Measurements from ENCODE around the gene PUS10.
"Not testable (repeated sequence)": the region's sequence is repeated elsewhere in the genome, so short reads cannot be mapped to it uniquely, and the experiment has no call there.

The PUS10 gene

GRCh38 chr2:61045226-61045625 lies 27.2 kb upstream of the PUS10 start:
- DNase-seq (ENCODE audit: low read depth) = no peak
- no peak overlapping the region for H3K4me3 ChIP-seq (ENCODE audit: low read depth, low read length)
- TF ChIP-seq CTCF (IDR thresholded peaks at IDR 0.05; ENCODE audit: control insufficient read depth, extremely low read depth, insufficient read depth) = no peak

- TF ChIP-seq CTCF (IDR thresholded peaks at IDR 0.05; ENCODE audit: control insufficient read depth, extremely low read depth, insufficient read depth) = no peak
- H3K4me3 ChIP-seq (ENCODE audit: low read depth, low read length) = no peak overlapping the region
- no peak for DNase-seq (ENCODE audit: low read depth)
Measured at GRCh38 chr2:61044636-61045035, 26.6 kb upstream of the PUS10 start.

GRCh38 chr2:61042807-61043206 lies 24.8 kb upstream of the PUS10 start:
- no peak overlapping the region for H3K4me3 ChIP-seq (ENCODE audit: low read depth, low read length)
- no peak for DNase-seq (ENCODE audit: low read depth)
- TF ChIP-seq CTCF (IDR thresholded peaks at IDR 0.05; ENCODE audit: control insufficient read depth, extremely low read depth, insufficient read depth) = no peak

- H3K4me3 ChIP-seq (ENCODE audit: low read depth, low read length); DNase-seq (ENCODE audit: low read depth): not testable (repeated sequence)
Measured at GRCh38 chr2:61036643-61037042, 18.6 kb upstream of the PUS10 start.

- H3K4me3 ChIP-seq (ENCODE audit: low read depth, low read length); DNase-seq (ENCODE audit: low read depth): not testable (repeated sequence)
Measured at GRCh38 chr2:61034592-61034991, 16.5 kb upstream of the PUS10 start.

- TF ChIP-seq CTCF (IDR thresholded peaks at IDR 0.05; ENCODE audit: control insufficient read depth, extremely low read depth, insufficient read depth) = no peak
- DNase-seq (ENCODE audit: low read depth) = no peak
- H3K4me3 ChIP-seq (ENCODE audit: low read depth, low read length) = no peak overlapping the region
Measured at GRCh38 chr2:61029533-61029932, 11.5 kb upstream of the PUS10 start.

GRCh38 chr2:61023670-61024069 lies 5.6 kb upstream of the PUS10 start:
- no peak overlapping the region for H3K4me3 ChIP-seq (ENCODE audit: low read depth, low read length)
- TF ChIP-seq CTCF (IDR thresholded peaks at IDR 0.05; ENCODE audit: control insufficient read depth, extremely low read depth, insufficient read depth) = no peak
- no peak for DNase-seq (ENCODE audit: low read depth)

GRCh38 chr2:61021228-61021660 lies 3.2 kb upstream of the PUS10 start:
- DNase-seq (ENCODE audit: low read depth) = no peak
- no peak overlapping the region for H3K4me3 ChIP-seq (ENCODE audit: low read depth, low read length)
- no peak for TF ChIP-seq CTCF (IDR thresholded peaks at IDR 0.05; ENCODE audit: control insufficient read depth, extremely low read depth, insufficient read depth)

Measured in LNCaP clone FGC (cell line).